OCI-LY7 (cell line): ENCODE results near the gene LYPLA2.

Source experiments
- CTCF ChIP-seq: fragments of 200-600 bp; sonication (generic); conservative IDR thresholded peaks from 2 replicates; pipeline ENCODE4 v1.5.1; 2014; ENCODE audit warnings: mild to moderate bottlenecking, antibody characterized with exemption, low read length, moderate library complexity, mixed read lengths
- EZH2phosphoT487 ChIP-seq: fragments of 200-600 bp; sonication (generic); IDR thresholded peaks from 2 replicates; pipeline ENCODE4 v1.6.1; 2018; ENCODE audit warnings: low read depth, borderline replicate concordance, mild to moderate bottlenecking, mixed run types, antibody characterized with exemption, low read length, moderate library complexity, mixed read lengths

GRCh38 chr1:23756676-23757075 lies 34.3 kb upstream of the LYPLA2 start:
- no peak for TF ChIP-seq CTCF
- no peak for TF ChIP-seq EZH2phosphoT487
